BJ (cell line): ENCODE results near the gene CHKB. TPM values are rescaled to one million over a fixed set of nuclear protein-coding genes. Genes with fewer than 3 reads are reported as not detected.

Experiments
- CTCF ChIA-PET: fragments of 350-600 bp; formaldehyde crosslinking; extraction: SDS; loops from one replicate; lab custom pipeline; 2021; ENCODE audit warnings: antibody characterized with exemption, inconsistent platforms; lab: Yijun Ruan, JAX
- POLR2A ChIA-PET: fragments of 300-600 bp; sonication (Branson Sonifier 250); formaldehyde crosslinking; extraction: SDS; loops from one replicate; lab custom pipeline; 2021; ENCODE audit warnings: antibody characterized with exemption; lab: Charles Lee
- DNase-seq: peaks from one replicate; pipeline ENCODE4 v3.0.0-alpha.2; 2011; ENCODE audit warnings: low read depth
- H3K27me3 ChIP-seq: 2 replicates; pipeline ENCODE4 v1.6.0; 2011; ENCODE audit warnings: low read length; ENCODE audit not compliant: control insufficient read depth, insufficient read depth
- H3K36me3 ChIP-seq: 2 replicates; pipeline ENCODE4 v1.5.1; 2011; ENCODE audit warnings: low read length; ENCODE audit not compliant: control insufficient read depth, insufficient read depth
- H3K4me3 ChIP-seq: 2 replicates; pipeline ENCODE4 v1.5.1; 2011; ENCODE audit warnings: low read depth, mild to moderate bottlenecking, control low read depth, low read length
- CTCF ChIP-seq: IDR thresholded peaks from 2 replicates; pipeline ENCODE4 v1.5.1; 2011; ENCODE audit warnings: low read depth, mild to moderate bottlenecking, control low read depth, inconsistent platforms, low read length, moderate library complexity; ENCODE audit not compliant: insufficient read depth
- polyA plus RNA-seq: library from polyadenylated mRNA; depleted of rRNA; stranded (reverse); fragments of >200 nt; gene quantifications from 2 replicates; pipeline ENCODE4 v1.2.3, GENCODE V29; 2011

CHKB gene
- polyA plus RNA-seq, 1 experiment, result 51.2 TPM

GRCh38 chr22:50571264-50572175 is 11.1 kb downstream of the CHKB start:
- no peak for DNase-seq
- ChIA-PET POLR2A (interaction anchor here (0.6 kb wide), 1 partner anchor 44 kb away, joined by 3 read pairs; no protein-coding TSS in a partner anchor), CTCF (interaction anchor here (1.1 to 2.7 kb wide), 4 partner anchors 8 to 44 kb away, joined by 3 to 18 read pairs (median 4); partner anchors contain the start of genes CHKB and SYCE3)
- Histone ChIP-seq H3K27me3 (no peaks in the 10 kb centered on the region), H3K36me3 (peaks cover 1% of the 10 kb centered on the region; the same call in 1 of the 2 replicates), H3K4me3 (no peak overlapping the region)
- no peak for TF ChIP-seq CTCF

GRCh38 chr22:50570861-50571260 is 11.8 kb downstream of the CHKB start:
- Histone ChIP-seq H3K27me3 (no peaks in the 10 kb centered on the region), H3K4me3 (no peak overlapping the region), H3K36me3 (peaks cover 1% of the 10 kb centered on the region; the same call in 1 of the 2 replicates)
- DNase-seq, result no peak
- ChIA-PET CTCF (interaction anchor here (1.6 to 2.7 kb wide), 2 partner anchors 8 to 43 kb away, joined by 3 to 18 read pairs; partner anchors contain the start of gene SYCE3), POLR2A (no interaction called here)
- no peak for TF ChIP-seq CTCF

GRCh38 chr22:50569896-50570535 is 12.6 kb downstream of the CHKB start:
- DNase-seq, result no peak
- CTCF ChIA-PET, result interaction anchor here (1.6 to 1.7 kb wide), 2 partner anchors 43 to 44 kb away, joined by 3 to 8 read pairs; partner anchors contain the start of gene SCO2
- H3K27me3 ChIP-seq, result no peaks in the 10 kb centered on the region
- POLR2A ChIA-PET, result no interaction called here
- TF ChIP-seq CTCF, result no peak
- H3K36me3 ChIP-seq, result peaks cover 1% of the 10 kb centered on the region; the same call in 1 of the 2 replicates
- no peak overlapping the region for H3K4me3 ChIP-seq

GRCh38 chr22:50569041-50569459 is 13.6 kb downstream of the CHKB start:
- CTCF ChIA-PET, result interaction anchor here (0.9 to 1.7 kb wide), 4 partner anchors 8 to 43 kb away, joined by 3 to 8 read pairs (median 4); partner anchors contain the start of gene SCO2
- POLR2A ChIA-PET, result no interaction called here
- no peak for DNase-seq
- peaks cover 1% of the 10 kb centered on the region; the same call in 1 of the 2 replicates for H3K36me3 ChIP-seq
- H3K4me3 ChIP-seq, result no peak overlapping the region
- 0 out of 2 replicates have a peak, but pooled peaks cover 1% of the 10 kb centered on the region for H3K27me3 ChIP-seq
- TF ChIP-seq CTCF, result no peak
